HepG2 (cell line): ENCODE measurements around the gene CISH. TPM values are rescaled to one million over a fixed set of nuclear protein-coding genes. Genes with fewer than 3 reads are reported as not detected.
A peak's percentile ranks its signal among the peaks of the same experiment; 100 is the strongest.

Experiments
- BHLHE40 ChIP-seq: IDR thresholded peaks from 2 replicates; pipeline ENCODE4 v1.6.1; 2011; ENCODE audit warnings: low read length, improper control_type of control experiment
- EEA1 ChIP-seq: sonication (generic); formaldehyde crosslinking; IDR thresholded peaks from 2 replicates; pipeline ENCODE4 v1.5.1; 2020; ENCODE audit warnings: mild to moderate bottlenecking, missing genetic modification reagents, borderline replicate concordance
- GPN1 ChIP-seq: sonication (generic); formaldehyde crosslinking; IDR thresholded peaks from 2 replicates; pipeline ENCODE4 v1.5.1; 2020; ENCODE audit warnings: missing genetic modification reagents, borderline replicate concordance
- HMG20A ChIP-seq: IDR thresholded peaks from 2 replicates; pipeline ENCODE4 v1.6.1; 2016; ENCODE audit warnings: borderline replicate concordance
- HNRNPK ChIP-seq: fragments of 200-400 bp; formaldehyde crosslinking; IDR thresholded peaks from 2 replicates; pipeline ENCODE4 v1.6.1; 2018; ENCODE audit warnings: low read length, low read depth, moderate library complexity, mild to moderate bottlenecking; ENCODE audit not compliant: poor library complexity, severe bottlenecking
- HOXD1 ChIP-seq: sonication (generic); formaldehyde crosslinking; IDR thresholded peaks from 2 replicates; pipeline ENCODE4 v1.5.0; 2020; ENCODE audit warnings: missing genetic modification reagents
- KDM3A ChIP-seq: IDR thresholded peaks from 2 replicates; pipeline ENCODE4 v1.6.1; 2018; ENCODE audit warnings: low read depth, missing compliant biosample characterization
- KMT2A ChIP-seq: sonication (generic); formaldehyde crosslinking; IDR thresholded peaks from 2 replicates; pipeline ENCODE4 v1.4.0; 2020; ENCODE audit warnings: missing genetic modification reagents
- PCBP1 ChIP-seq: fragments of 200-400 bp; formaldehyde crosslinking; IDR thresholded peaks from 2 replicates; pipeline ENCODE4 v1.6.1; 2017; ENCODE audit warnings: mild to moderate bottlenecking, low read depth, low read length, borderline replicate concordance
- POLR2AphosphoS5 ChIP-seq: IDR thresholded peaks from 2 replicates; pipeline ENCODE4 v1.6.1; 2012; ENCODE audit warnings: low read depth, low read length
- TAF1 ChIP-seq: sonication (generic); formaldehyde crosslinking; IDR thresholded peaks from 2 replicates; pipeline ENCODE4 v1.4.0; 2020; ENCODE audit warnings: missing genetic modification reagents
- TBP ChIP-seq: sonication (generic); formaldehyde crosslinking; IDR thresholded peaks from 2 replicates; pipeline ENCODE4 v1.5.0; 2020; ENCODE audit warnings: missing genetic modification reagents
- THAP11 ChIP-seq: IDR thresholded peaks from 2 replicates; pipeline ENCODE4 v1.6.1; 2016; ENCODE audit warnings: missing biosample characterization, missing genetic modification reagents
- ZFP36 ChIP-seq: fragments of 150-350 bp; IDR thresholded peaks from 2 replicates; pipeline ENCODE4 v1.6.1; 2018; ENCODE audit warnings: borderline replicate concordance, low read length, low read depth; ENCODE audit not compliant: partially characterized antibody
- ZNF136 ChIP-seq: sonication (generic); formaldehyde crosslinking; IDR thresholded peaks from 2 replicates; pipeline ENCODE4 v1.8.1; 2022; ENCODE audit warnings: low read depth, mild to moderate bottlenecking, moderate library complexity, missing genetic modification reagents
- ZNF446 ChIP-seq: sonication (generic); formaldehyde crosslinking; IDR thresholded peaks from 2 replicates; pipeline ENCODE4 v1.5.0; 2020; ENCODE audit warnings: mild to moderate bottlenecking, missing genetic modification reagents
- ZNF460 ChIP-seq: sonication (generic); formaldehyde crosslinking; IDR thresholded peaks from 2 replicates; pipeline ENCODE4 v1.5.1; 2020; ENCODE audit warnings: missing genetic modification reagents, mild to moderate bottlenecking, borderline replicate concordance
- ZNF546 ChIP-seq: sonication (generic); formaldehyde crosslinking; conservative IDR thresholded peaks from 2 replicates; pipeline ENCODE4 v1.8.1; 2023; ENCODE audit warnings: mild to moderate bottlenecking, missing genetic modification reagents
- ZNF737 ChIP-seq: sonication (generic); formaldehyde crosslinking; IDR thresholded peaks from 2 replicates; pipeline ENCODE4 v1.5.0; 2020; ENCODE audit warnings: missing genetic modification reagents, mild to moderate bottlenecking, borderline replicate concordance
- ZNF776 ChIP-seq: sonication (generic); formaldehyde crosslinking; IDR thresholded peaks from 2 replicates; pipeline ENCODE4 v1.4.0; 2020; ENCODE audit warnings: mild to moderate bottlenecking, missing genetic modification reagents
- polyA plus RNA-seq, 8 experiments: library from polyadenylated mRNA; depleted of rRNA in 3 of 8; stranded (reverse) in 7 of 8; unstranded in 1 of 8; fragments of >200 nt; fragmentation: Illumina TruSeq in 4 of 8; extraction: Trizol in 4 of 8; gene quantifications; 2 replicates each; pipeline versions ENCODE4 v1.2.1 to v1.2.3, GENCODE V29; 2011 to 2016; ENCODE audit warnings: low read depth in 4 of 8, missing spikeins in 1 of 8, mixed read lengths in 1 of 8; ENCODE audit not compliant: insufficient read depth in 1 of 8
- total RNA-seq, 5 experiments: library from RNA; depleted of rRNA; stranded (reverse); fragments of >200 nt; fragmentation: Illumina TruSeq; extraction: Trizol; gene quantifications; 2 replicates each; pipeline ENCODE4 v1.2.3, GENCODE V29; 2016; ENCODE audit warnings: low read depth in 1 of 5
- TF ChIP-seq, protein P1 (sequence below): sonication (generic); formaldehyde crosslinking; IDR thresholded peaks from 2 replicates; pipeline ENCODE4 v1.5.1; 2020; ENCODE audit warnings: mild to moderate bottlenecking, missing genetic modification reagents, borderline replicate concordance
- TF ChIP-seq, protein P2 (sequence below): sonication (generic); formaldehyde crosslinking; IDR thresholded peaks from 2 replicates; pipeline ENCODE4 v1.5.0; 2020; ENCODE audit warnings: missing genetic modification reagents
- TF ChIP-seq, protein P3 (sequence below): sonication (generic); formaldehyde crosslinking; IDR thresholded peaks from 2 replicates; pipeline ENCODE4 v1.8.0; 2022; ENCODE audit warnings: missing genetic modification reagents, low read depth, mild to moderate bottlenecking, borderline replicate concordance

The CISH gene
- total and polyA plus RNA-seq, 2 of the 13 experiments (the other 11 are each of a cell fraction or from before 2014, with no cell fraction given): 0.91 to 1.5 TPM

DNA sequence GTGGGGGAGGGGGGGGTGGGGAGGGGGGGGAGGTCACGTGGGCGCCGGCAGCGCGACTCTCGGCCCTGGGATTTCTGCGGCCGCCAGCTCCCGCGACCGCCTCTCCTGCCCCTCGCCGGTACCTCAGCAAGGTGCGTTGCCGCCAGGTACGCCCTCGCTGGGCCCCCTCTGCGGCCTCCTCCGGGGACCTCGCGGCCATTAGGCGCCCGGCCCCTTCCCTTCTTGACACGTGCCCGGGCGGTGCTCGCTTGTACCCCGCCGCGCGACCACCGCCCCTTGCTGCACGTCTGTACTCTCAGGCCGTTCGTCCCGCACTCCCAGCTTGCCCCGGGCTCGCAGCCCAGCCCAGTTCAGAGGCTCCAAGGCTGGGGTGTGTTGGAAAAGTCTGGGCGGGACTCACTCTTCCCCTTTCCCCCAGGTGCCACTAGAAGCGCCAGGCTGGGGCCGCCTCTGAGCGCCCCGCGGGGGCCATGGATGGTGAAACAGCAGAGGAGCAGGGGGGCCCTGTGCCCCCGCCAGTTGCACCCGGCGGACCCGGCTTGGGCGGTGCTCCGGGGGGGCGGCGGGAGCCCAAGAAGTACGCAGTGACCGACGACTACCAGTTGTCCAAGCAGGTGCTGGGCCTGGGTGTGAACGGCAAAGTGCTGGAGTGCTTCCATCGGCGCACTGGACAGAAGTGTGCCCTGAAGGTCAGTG is 5.7 kb upstream of the CISH start, which contains the start of gene MAPKAPK3 (continued):
- TF ChIP-seq POLR2AphosphoS5 (peak; percentile 52), THAP11 (CRISPR knock-in tag) (peak; percentile 18; the same call in 1 of the 2 replicates), ZNF546 (CRISPR knock-in tag) (0 out of 2 replicates have a peak, but pooled peaks have one; percentile 53), PCBP1 (peak; percentile 92; the same call in 1 of the 2 replicates), ZNF460 (CRISPR knock-in tag) (no peak), ZNF136 (CRISPR knock-in tag) (0 out of 2 replicates have a peak, but pooled peaks have one; percentile 46), KMT2A (CRISPR knock-in tag) (0 out of 2 replicates have a peak, but pooled peaks have one; percentile 13), EEA1 (0 out of 2 replicates have a peak, but pooled peaks have one; percentile 25), HMG20A (no peak), TAF1 (peak; percentile 57), ZNF446 (CRISPR knock-in tag) (0 out of 2 replicates have a peak, but pooled peaks have one; percentile 28), BHLHE40 (0 out of 2 replicates have a peak, but pooled peaks have one; percentile 2), ZFP36 (no peak), TBP (CRISPR knock-in tag) (no peak), ZNF737 (CRISPR knock-in tag) (no peak), KDM3A (CRISPR knock-in tag) (no peak; the same call in 1 of the 2 replicates), HNRNPK (peak; percentile 100), ZNF776 (CRISPR knock-in tag) (peak; percentile 15; the same call in 1 of the 2 replicates), GPN1 (CRISPR knock-in tag) (0 out of 2 replicates have a peak, but pooled peaks have one; percentile 17), HOXD1 (CRISPR knock-in tag) (peak; percentile 28; the same call in 1 of the 2 replicates)
- TF ChIP-seq, protein P1, sequence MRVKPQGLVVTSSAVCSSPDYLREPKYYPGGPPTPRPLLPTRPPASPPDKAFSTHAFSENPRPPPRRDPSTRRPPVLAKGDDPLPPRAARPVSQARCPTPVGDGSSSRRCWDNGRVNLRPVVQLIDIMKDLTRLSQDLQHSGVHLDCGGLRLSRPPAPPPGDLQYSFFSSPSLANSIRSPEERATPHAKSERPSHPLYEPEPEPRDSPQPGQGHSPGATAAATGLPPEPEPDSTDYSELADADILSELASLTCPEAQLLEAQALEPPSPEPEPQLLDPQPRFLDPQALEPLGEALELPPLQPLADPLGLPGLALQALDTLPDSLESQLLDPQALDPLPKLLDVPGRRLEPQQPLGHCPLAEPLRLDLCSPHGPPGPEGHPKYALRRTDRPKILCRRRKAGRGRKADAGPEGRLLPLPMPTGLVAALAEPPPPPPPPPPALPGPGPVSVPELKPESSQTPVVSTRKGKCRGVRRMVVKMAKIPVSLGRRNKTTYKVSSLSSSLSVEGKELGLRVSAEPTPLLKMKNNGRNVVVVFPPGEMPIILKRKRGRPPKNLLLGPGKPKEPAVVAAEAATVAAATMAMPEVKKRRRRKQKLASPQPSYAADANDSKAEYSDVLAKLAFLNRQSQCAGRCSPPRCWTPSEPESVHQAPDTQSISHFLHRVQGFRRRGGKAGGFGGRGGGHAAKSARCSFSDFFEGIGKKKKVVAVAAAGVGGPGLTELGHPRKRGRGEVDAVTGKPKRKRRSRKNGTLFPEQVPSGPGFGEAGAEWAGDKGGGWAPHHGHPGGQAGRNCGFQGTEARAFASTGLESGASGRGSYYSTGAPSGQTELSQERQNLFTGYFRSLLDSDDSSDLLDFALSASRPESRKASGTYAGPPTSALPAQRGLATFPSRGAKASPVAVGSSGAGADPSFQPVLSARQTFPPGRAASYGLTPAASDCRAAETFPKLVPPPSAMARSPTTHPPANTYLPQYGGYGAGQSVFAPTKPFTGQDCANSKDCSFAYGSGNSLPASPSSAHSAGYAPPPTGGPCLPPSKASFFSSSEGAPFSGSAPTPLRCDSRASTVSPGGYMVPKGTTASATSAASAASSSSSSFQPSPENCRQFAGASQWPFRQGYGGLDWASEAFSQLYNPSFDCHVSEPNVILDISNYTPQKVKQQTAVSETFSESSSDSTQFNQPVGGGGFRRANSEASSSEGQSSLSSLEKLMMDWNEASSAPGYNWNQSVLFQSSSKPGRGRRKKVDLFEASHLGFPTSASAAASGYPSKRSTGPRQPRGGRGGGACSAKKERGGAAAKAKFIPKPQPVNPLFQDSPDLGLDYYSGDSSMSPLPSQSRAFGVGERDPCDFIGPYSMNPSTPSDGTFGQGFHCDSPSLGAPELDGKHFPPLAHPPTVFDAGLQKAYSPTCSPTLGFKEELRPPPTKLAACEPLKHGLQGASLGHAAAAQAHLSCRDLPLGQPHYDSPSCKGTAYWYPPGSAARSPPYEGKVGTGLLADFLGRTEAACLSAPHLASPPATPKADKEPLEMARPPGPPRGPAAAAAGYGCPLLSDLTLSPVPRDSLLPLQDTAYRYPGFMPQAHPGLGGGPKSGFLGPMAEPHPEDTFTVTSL (CRISPR knock-in tag): no peak
- TF ChIP-seq, protein P2, sequence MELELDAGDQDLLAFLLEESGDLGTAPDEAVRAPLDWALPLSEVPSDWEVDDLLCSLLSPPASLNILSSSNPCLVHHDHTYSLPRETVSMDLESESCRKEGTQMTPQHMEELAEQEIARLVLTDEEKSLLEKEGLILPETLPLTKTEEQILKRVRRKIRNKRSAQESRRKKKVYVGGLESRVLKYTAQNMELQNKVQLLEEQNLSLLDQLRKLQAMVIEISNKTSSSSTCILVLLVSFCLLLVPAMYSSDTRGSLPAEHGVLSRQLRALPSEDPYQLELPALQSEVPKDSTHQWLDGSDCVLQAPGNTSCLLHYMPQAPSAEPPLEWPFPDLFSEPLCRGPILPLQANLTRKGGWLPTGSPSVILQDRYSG: no peak
- TF ChIP-seq, protein P3, sequence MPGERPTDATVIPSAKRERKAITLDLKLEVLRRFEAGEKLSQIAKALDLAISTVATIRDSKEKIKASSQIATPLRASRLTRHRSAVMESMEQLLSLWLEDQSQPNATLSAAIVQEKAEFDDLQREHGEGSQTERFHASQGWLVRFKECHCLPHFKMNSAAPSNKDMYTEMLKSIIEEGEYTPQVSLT: no peak
